ENCODE data around the gene TMEM42.

The TMEM42 gene

GRCh38 chr3:44914936-44915335 lies 53.2 kb downstream of the TMEM42 start:
- DNase-seq: no peak

Measured in activated naive CD4-positive, alpha-beta T cell treated with Interleukin-2 at 50 U/mL for 16 hours (primary cell).